RCC 7860 (cell line): ENCODE measurements around the gene ITPRID1.

Experiments
- DNase-seq: peaks from one replicate; pipeline ENCODE4 v3.0.0-alpha.2; 2015; ENCODE audit warnings: low spot score
- FAIRE-seq: peaks from 2 replicates; lab custom pipeline; 2012; peaks lifted over from hg19 to GRCh38; lab: Jason Lieb, UNC

The ITPRID1 gene

GRCh38 chr7:31692871-31693270, 179.0 kb downstream of the ITPRID1 start:
- FAIRE-seq (no peak), DNase-seq (no peak)

GRCh38 chr7:31695859-31696614, 182.1 kb downstream of the ITPRID1 start:
- no peak for FAIRE-seq
- no peak for DNase-seq

- FAIRE-seq (no peak), DNase-seq (no peak)
Measured at GRCh38 chr7:31699050-31699449, 185.2 kb downstream of the ITPRID1 start.

GRCh38 chr7:31702354-31702753, 188.5 kb downstream of the ITPRID1 start:
- DNase-seq (no peak), FAIRE-seq (no peak)

- FAIRE-seq (no peak), DNase-seq (no peak)
Measured at GRCh38 chr7:31705377-31705776, 191.5 kb downstream of the ITPRID1 start.

GRCh38 chr7:31707089-31707488, 193.2 kb downstream of the ITPRID1 start:
- FAIRE-seq (no peak), DNase-seq (no peak)
